ENCODE measurements around the gene NCKAP5. TPM values are rescaled to one million over a fixed set of nuclear protein-coding genes. Genes with fewer than 3 reads are reported as not detected.

Gene NCKAP5
- total RNA-seq, 2 donors from 2014 or later, result not detected

DNA sequence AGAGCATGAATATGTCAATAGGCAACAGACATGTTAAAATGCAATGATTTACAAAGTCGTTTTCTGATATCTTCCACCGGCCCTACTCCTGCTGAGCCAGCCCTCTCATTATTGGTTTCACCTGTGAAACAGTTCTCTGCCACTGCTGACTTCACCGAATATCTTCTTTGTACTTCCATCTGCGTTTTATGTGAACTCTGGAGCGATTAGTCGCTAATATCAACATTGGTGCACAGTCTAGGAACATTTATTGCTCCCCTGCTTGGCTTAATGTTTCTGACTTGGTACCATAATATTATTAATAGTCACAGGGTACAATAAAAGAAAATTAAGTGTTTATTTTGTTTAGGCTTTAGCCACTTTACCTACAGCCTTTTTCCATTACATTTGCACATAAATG, 105.5 kb downstream of the NCKAP5 start:
- H3K27ac Mint-ChIP-seq, result no peak overlapping the region
- ATAC-seq, result no peak
- no peaks in the 10 kb centered on the region for H3K27me3 Mint-ChIP-seq
- H3K4me3 Mint-ChIP-seq, result no peak overlapping the region
- H3K9me3 Mint-ChIP-seq, result peaks cover 3% of the 10 kb centered on the region
- no peak for DNase-seq (ENCODE audit: low spot score)
- no peaks in the 10 kb centered on the region for H3K36me3 Mint-ChIP-seq
- no peaks in the 10 kb centered on the region for H3K4me1 Mint-ChIP-seq (ENCODE audit: low read depth in 2 of 2)

DNA sequence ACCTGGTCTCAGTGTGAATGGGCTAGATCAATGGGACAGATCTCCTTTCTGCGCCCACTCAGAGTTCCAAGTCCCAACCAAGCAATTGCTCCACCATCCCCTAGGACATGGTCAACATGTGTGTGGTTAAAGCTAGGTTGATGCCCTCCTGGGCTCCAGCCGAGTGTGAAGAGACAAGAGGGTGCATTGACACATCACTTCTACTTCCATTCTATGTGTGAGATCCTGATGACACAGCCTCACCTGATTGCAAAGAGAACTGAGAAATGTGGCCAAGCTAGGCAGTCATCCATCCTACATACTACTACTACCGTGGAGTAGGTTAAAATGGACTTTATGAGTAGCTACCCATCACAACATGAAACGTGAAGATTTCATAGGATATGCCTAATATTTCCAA, 106.8 kb downstream of the NCKAP5 start:
- no peaks in the 10 kb centered on the region for H3K27me3 Mint-ChIP-seq
- H3K9me3 Mint-ChIP-seq, result peaks cover 3% of the 10 kb centered on the region
- H3K27ac Mint-ChIP-seq, result no peak overlapping the region
- no peaks in the 10 kb centered on the region for H3K36me3 Mint-ChIP-seq
- DNase-seq (ENCODE audit: low spot score), result no peak
- peak in 1 of 2 donors; percentile 24 for ATAC-seq
- H3K4me1 Mint-ChIP-seq (ENCODE audit: low read depth in 2 of 2), result no peaks in the 10 kb centered on the region
- no peak overlapping the region for H3K4me3 Mint-ChIP-seq

DNA sequence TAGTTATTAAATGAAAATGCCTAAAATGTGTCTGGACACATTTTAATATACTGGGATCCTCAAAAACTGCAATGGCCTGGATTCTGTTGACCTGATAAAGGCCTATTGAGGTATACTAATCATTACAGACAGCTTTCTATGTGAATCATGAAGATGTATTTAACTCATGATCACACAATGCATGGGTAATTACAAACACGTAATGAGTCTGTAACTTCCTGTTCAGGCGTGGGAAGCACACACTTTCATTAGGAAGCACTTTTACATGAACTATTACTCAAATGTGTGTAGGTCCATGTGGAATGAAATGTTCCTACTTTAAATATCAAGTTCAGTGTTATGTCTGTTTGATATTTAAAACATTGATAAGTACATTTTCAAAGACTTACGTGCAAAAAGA, 108.7 kb downstream of the NCKAP5 start:
- no peak for DNase-seq (ENCODE audit: low spot score)
- H3K27ac Mint-ChIP-seq, result no peak overlapping the region
- no peak for ATAC-seq
- no peaks in the 10 kb centered on the region for H3K4me1 Mint-ChIP-seq (ENCODE audit: low read depth in 2 of 2)
- peaks cover 3% of the 10 kb centered on the region for H3K9me3 Mint-ChIP-seq
- H3K36me3 Mint-ChIP-seq, result no peaks in the 10 kb centered on the region
- H3K4me3 Mint-ChIP-seq, result no peak overlapping the region
- H3K27me3 Mint-ChIP-seq, result no peaks in the 10 kb centered on the region

DNA sequence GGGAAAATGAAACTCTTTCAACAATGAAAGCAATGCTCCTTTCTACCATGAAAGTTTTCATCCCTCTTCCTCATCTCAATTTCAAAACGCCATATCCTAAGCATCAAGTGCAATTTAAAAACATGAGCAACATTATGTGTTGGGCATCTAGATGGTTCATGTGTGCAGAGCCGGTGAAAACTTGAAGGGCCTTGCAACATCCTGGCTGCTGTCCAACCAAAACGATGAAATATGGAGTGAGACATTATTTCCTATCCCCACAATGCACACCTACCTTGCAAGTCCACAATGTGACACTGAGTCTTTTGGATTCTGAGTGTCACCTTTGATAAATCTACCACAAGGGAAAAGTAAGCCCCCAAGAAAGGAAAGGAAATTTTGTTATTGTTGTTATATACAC, 110.0 kb downstream of the NCKAP5 start:
- no peak overlapping the region for H3K4me3 Mint-ChIP-seq
- no peaks in the 10 kb centered on the region for H3K27me3 Mint-ChIP-seq
- no peak overlapping the region for H3K27ac Mint-ChIP-seq
- H3K4me1 Mint-ChIP-seq (ENCODE audit: low read depth in 2 of 2), result no peaks in the 10 kb centered on the region
- no peaks in the 10 kb centered on the region for H3K36me3 Mint-ChIP-seq
- no peak for ATAC-seq
- peaks cover 6% of the 10 kb centered on the region for H3K9me3 Mint-ChIP-seq
- DNase-seq (ENCODE audit: low spot score), result no peak

GRCh38 chr2:133457861-133458260, 110.4 kb downstream of the NCKAP5 start:
- H3K36me3 Mint-ChIP-seq, result no peaks in the 10 kb centered on the region
- ATAC-seq, result no peak
- no peak overlapping the region for H3K4me3 Mint-ChIP-seq
- no peak overlapping the region for H3K27ac Mint-ChIP-seq
- no peaks in the 10 kb centered on the region for H3K27me3 Mint-ChIP-seq
- DNase-seq (ENCODE audit: low spot score), result no peak
- peaks cover 10% of the 10 kb centered on the region for H3K9me3 Mint-ChIP-seq
- no peaks in the 10 kb centered on the region for H3K4me1 Mint-ChIP-seq (ENCODE audit: low read depth in 2 of 2)

GRCh38 chr2:133456971-133457370, 111.3 kb downstream of the NCKAP5 start:
- ATAC-seq, result no peak
- Mint-ChIP-seq H3K9me3 (peaks cover 11% of the 10 kb centered on the region), H3K4me1 (ENCODE audit: low read depth in 2 of 2) (no peaks in the 10 kb centered on the region), H3K36me3 (no peaks in the 10 kb centered on the region), H3K27ac (no peak overlapping the region), H3K27me3 (no peaks in the 10 kb centered on the region), H3K4me3 (no peak overlapping the region)
- DNase-seq (ENCODE audit: low spot score), result no peak

DNA sequence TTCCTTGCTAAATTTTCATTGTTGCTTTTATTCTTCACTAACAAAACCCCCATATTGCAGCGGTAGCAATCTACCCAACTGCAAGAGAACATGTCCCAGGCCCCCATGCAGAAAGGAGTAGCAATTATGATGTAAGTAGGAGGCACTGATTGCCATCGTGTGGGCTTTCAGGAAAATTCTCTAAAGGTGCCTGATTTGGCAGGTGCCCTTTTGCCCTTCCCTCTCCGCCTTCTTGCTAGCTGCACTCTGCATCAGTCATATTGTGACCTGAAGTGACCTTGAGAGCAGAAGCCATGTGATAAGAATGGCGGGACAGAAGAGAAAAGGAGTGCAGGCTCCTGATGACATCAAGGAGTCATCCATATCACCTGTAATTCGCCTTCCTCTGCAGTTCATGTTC, 112.1 kb downstream of the NCKAP5 start:
- Mint-ChIP-seq H3K4me3 (no peak overlapping the region), H3K9me3 (peaks cover 8% of the 10 kb centered on the region), H3K27me3 (no peaks in the 10 kb centered on the region), H3K27ac (no peak overlapping the region), H3K4me1 (ENCODE audit: low read depth in 2 of 2) (no peaks in the 10 kb centered on the region), H3K36me3 (no peaks in the 10 kb centered on the region)
- no peak for DNase-seq (ENCODE audit: low spot score)
- no peak for ATAC-seq

GRCh38 chr2:133453032-133453431, 115.2 kb downstream of the NCKAP5 start:
- DNase-seq (ENCODE audit: low spot score) (no peak), ATAC-seq (no peak)
- H3K9me3 Mint-ChIP-seq, result peaks cover 10% of the 10 kb centered on the region
- H3K36me3 Mint-ChIP-seq, result no peaks in the 10 kb centered on the region
- H3K4me3 Mint-ChIP-seq, result no peak overlapping the region
- H3K27ac Mint-ChIP-seq, result no peak overlapping the region
- H3K4me1 Mint-ChIP-seq (ENCODE audit: low read depth in 2 of 2), result no peaks in the 10 kb centered on the region
- H3K27me3 Mint-ChIP-seq, result no peaks in the 10 kb centered on the region

DNA sequence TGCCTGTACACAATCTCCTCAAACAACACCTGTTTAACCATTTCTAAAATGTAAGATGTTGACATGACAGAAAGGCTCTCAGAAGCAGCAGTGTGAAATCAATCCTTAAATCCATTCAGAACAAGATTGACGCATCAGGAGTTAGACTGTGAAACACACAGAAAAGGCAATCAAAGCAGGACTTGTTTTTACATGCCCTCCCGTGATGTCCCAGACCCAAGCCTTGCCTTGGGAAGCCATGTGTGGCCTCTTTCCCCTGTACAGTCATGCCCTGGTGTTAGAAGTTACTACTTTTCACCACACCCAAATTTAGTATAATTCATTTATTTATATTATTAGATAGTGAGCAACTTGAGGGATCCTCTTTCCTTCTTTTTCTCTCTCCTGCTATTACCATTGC, 115.7 kb downstream of the NCKAP5 start:
- H3K27me3 Mint-ChIP-seq, result no peaks in the 10 kb centered on the region
- no peak overlapping the region for H3K27ac Mint-ChIP-seq
- H3K9me3 Mint-ChIP-seq, result peaks cover 10% of the 10 kb centered on the region
- no peak overlapping the region for H3K4me3 Mint-ChIP-seq
- no peaks in the 10 kb centered on the region for H3K4me1 Mint-ChIP-seq (ENCODE audit: low read depth in 2 of 2)
- ATAC-seq, result no peak
- DNase-seq (ENCODE audit: low spot score), result no peak
- no peaks in the 10 kb centered on the region for H3K36me3 Mint-ChIP-seq

GRCh38 chr2:133452146-133452545, 116.1 kb downstream of the NCKAP5 start:
- ATAC-seq, result no peak
- peaks cover 10% of the 10 kb centered on the region for H3K9me3 Mint-ChIP-seq

GRCh38 chr2:133448195-133448594, 120.1 kb downstream of the NCKAP5 start:
- no peak for DNase-seq (ENCODE audit: low spot score)
- Mint-ChIP-seq H3K9me3 (peaks cover 19% of the 10 kb centered on the region), H3K4me1 (ENCODE audit: low read depth in 2 of 2) (no peaks in the 10 kb centered on the region), H3K27ac (no peak overlapping the region), H3K27me3 (no peaks in the 10 kb centered on the region), H3K36me3 (no peaks in the 10 kb centered on the region), H3K4me3 (no peak overlapping the region)
- ATAC-seq, result no peak

More at GRCh38 chr2:133452146-133452545, 116.1 kb downstream of the NCKAP5 start:
- DNase-seq (ENCODE audit: low spot score), result no peak
- Mint-ChIP-seq H3K36me3 (no peaks in the 10 kb centered on the region), H3K27ac (no peak overlapping the region), H3K4me1 (ENCODE audit: low read depth in 2 of 2) (no peaks in the 10 kb centered on the region), H3K27me3 (no peaks in the 10 kb centered on the region), H3K4me3 (no peak overlapping the region)

DNA sequence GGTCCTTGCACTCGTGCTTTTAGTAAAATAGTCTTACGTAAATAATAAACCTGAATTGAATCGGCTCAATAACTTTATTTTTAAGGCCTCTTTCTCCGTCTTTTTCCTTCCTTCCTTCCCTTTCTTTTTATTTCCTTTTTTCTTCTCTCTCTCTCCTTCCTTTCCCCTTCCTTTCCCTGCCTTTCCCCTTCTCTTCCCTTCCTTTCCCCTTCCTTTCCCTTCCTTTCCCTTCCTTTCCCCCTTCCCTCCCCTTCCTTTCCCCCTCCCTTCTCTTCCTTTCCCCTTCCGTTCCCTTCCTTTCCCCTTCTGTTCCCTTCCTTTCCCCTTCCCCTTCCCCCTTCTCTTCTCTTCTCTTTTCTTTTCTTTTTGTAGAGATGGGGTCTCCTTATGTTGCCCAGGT, 121.0 kb downstream of the NCKAP5 start:
- Mint-ChIP-seq H3K4me1 (ENCODE audit: low read depth in 2 of 2) (no peaks in the 10 kb centered on the region), H3K27me3 (no peaks in the 10 kb centered on the region), H3K4me3 (no peak overlapping the region), H3K27ac (no peak overlapping the region), H3K36me3 (no peaks in the 10 kb centered on the region), H3K9me3 (peaks cover 15% of the 10 kb centered on the region)
- DNase-seq (ENCODE audit: low spot score) (no peak), ATAC-seq (no peak)

DNA sequence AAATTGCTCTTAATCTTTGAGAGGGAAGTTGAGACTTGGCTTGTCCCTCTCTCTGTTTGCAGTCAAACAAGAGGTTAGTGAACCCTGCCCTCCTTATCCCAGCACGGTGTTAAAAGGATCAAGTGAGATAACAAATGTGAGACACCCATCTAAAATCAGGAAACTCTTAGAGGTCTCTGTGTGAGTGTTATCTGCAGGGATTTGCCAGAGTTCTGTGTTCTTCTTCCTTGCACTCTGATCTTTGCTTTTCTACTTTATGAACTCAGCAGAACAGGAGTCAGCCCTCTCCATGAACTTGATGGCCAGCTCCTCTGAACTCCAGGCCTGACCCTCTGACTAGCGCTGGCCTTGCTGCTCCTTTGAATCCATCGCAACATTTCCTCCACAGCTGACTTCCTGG, 123.8 kb downstream of the NCKAP5 start:
- Mint-ChIP-seq H3K27ac (no peak overlapping the region), H3K36me3 (no peaks in the 10 kb centered on the region), H3K4me3 (no peak overlapping the region), H3K4me1 (ENCODE audit: low read depth in 2 of 2) (no peaks in the 10 kb centered on the region), H3K27me3 (no peaks in the 10 kb centered on the region), H3K9me3 (peaks cover 12% of the 10 kb centered on the region)
- ATAC-seq (no peak), DNase-seq (ENCODE audit: low spot score) (no peak)

- H3K4me1 Mint-ChIP-seq (ENCODE audit: low read depth in 2 of 2), result no peaks in the 10 kb centered on the region
- no peak for ATAC-seq
- H3K4me3 Mint-ChIP-seq, result no peak overlapping the region
- no peak overlapping the region for H3K27ac Mint-ChIP-seq
- no peak for DNase-seq (ENCODE audit: low spot score)
- no peaks in the 10 kb centered on the region for H3K27me3 Mint-ChIP-seq
- peaks cover 12% of the 10 kb centered on the region for H3K9me3 Mint-ChIP-seq
- no peaks in the 10 kb centered on the region for H3K36me3 Mint-ChIP-seq
Observed at GRCh38 chr2:133442393-133442792, 125.9 kb downstream of the NCKAP5 start.

GRCh38 chr2:133439565-133439920, 128.7 kb downstream of the NCKAP5 start:
- no peaks in the 10 kb centered on the region for H3K27me3 Mint-ChIP-seq
- peaks cover 4% of the 10 kb centered on the region for H3K9me3 Mint-ChIP-seq
- H3K36me3 Mint-ChIP-seq, result no peaks in the 10 kb centered on the region
- H3K27ac Mint-ChIP-seq, result no peak overlapping the region
- DNase-seq (ENCODE audit: low spot score) (no peak), ATAC-seq (no peak)
- H3K4me1 Mint-ChIP-seq (ENCODE audit: low read depth in 2 of 2), result no peaks in the 10 kb centered on the region
- no peak overlapping the region for H3K4me3 Mint-ChIP-seq

Measured in natural killer cell treated with Interleukin-12 subunit alpha and Interleukin-12 subunit beta and Interleukin-15 and Interleukin-18, amount 100 ng/mL, for 72 hours (primary cell).